GM18870 (cell line): ENCODE results near the gene TBC1D20.
A peak's percentile ranks its signal among the peaks of the same experiment; 100 is the strongest.
"Not testable (repeated sequence)": the region's sequence is repeated elsewhere in the genome, so short reads cannot be mapped to it uniquely, and the experiment has no call there.

ENCODE experiments used
- ATAC-seq: cut with Tn5 transposase; IDR thresholded peaks from one replicate; pipeline ENCODE4 v1.9.1; 2021; ENCODE audit warnings: moderate library complexity; ENCODE audit not compliant: unreplicated experiment

The TBC1D20 gene

GRCh38 chr20:462199-462991, at the start of gene TBC1D20:
Gene TBC1D20, minus strand, starts transcription at chr20:462533. Its CDS starts 128 bp downstream, at chr20:462405.
- ATAC-seq: peak; percentile 69

DNA sequence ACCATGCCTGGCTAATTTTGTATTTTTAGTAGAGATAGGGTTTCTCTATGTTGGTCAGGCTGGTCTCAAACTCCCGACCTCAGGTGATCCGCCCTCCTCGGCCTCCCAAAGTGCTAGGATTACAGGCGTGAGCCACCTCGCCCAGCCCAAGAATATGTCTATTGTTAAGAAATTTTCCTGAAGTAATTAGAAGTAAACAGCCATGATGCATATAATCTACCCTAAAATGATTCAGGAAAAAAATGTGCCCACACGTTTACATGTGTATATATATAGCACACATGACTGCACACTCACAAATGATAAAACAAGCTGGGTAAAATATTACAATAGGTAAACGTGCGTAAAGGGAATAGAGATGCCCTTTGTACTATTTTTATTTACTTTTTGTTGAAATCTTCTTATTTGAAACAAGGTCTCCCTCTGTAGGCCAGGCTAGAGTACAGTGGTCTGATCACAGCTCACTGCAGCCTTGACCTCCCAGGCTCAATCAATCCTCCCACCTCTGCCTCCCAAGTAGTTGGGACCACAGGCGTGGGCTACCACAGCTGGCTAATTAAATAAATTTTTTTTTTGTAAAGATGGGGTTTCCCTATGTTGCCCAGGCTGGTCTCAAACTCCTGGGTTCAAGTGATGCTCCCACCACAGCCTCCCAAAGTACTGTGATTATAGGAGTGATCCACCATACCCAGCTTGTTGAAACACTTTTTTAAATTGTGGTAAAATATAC, 48.2 kb upstream of the TBC1D20 start:
- not testable (repeated sequence) for ATAC-seq

- not testable (repeated sequence) for ATAC-seq
These were observed 46.0 kb upstream of the TBC1D20 start for GRCh38 chr20:508364-508787.

DNA sequence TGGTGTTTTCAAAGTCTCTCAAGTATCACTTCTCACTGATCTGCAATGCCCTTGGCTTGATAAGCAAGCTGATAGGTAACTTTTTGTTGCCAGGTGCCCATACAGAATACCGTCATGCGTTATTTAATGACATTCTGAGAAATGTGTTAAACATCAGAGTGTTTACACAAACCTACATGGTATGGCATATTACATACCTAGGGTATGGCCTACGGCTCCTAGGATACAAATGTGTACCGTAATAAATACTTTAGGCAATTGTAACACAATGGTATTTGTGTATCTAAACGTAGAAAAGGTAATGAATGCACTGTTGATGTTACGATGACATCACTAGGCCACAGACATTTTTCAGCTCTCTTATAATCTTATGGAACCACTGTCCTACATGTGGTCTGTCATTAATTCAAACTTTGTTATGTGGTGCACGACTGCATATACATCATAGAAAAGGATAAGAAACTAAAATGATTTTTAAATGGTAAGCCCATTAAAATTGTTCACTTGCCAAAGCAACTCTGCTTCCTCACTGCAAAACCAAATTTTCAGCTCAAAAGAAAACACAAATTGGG, 45.5 kb upstream of the TBC1D20 start:
- no peak for ATAC-seq

DNA sequence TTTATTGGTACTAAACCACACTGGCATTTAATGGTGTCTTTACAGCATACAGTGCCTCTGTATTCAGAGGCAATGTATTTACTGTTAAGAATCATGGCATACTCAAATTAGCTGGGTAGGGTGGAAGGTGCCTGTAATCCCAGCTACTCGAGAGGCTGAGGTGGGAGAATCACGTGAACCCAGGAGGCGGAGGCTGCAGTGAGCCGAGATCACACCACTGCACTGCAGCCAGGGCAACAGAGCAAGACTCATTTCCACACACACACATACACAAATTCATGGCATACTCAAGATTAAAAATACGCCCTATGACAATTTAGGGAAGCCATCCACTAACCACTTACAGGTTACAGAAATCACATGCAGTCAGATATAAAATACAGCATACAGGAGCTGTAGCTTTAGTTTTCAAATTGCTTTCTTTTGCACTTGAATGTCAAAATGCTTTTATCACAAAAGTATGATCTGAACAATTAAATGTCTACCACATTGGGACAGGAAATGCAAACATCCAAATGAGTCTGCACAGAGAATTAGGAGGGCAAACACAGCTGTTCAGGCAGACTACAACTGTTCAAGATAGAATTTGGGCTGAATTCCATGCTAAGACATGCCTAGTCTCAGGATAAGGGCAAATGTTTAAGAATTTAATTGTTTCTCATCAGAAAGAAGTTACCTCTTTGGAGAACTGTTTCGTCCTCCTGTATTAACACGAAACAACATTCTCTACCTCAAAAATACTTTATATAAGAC, 44.8 kb upstream of the TBC1D20 start:
- no peak for ATAC-seq

- ATAC-seq: no peak
These were observed 42.3 kb upstream of the TBC1D20 start for GRCh38 chr20:504632-505075.

DNA sequence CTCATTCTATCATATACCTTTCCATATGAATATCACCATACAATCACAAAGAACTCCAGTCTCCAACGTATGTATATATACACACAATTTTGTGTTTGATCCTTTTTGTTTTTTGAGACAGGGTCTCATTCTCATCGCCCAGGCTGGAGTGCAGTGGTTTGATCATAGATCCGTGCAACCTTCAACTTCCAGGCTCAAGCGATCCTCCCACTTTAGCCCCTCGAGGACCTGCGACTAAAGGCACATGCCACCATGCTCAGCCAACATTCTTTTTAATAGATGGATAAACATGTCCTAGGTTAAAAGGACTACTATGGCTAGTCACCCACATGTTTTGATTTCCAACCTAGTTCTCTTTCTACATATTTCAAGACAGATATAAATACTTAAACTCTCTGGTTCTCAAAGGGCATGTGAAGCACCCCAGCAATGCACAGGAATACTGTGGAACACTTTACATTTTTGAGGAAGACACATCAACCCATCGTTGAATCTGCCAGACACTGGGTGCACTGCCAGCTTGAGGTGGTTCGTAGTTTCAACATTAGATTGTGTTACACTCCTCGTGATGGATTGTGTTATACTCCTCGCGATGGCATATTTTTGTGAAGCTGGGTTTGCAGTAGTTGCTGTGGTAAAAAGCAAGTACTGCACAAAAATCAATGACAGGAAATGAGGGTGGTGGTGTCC, 40.9 kb upstream of the TBC1D20 start:
- ATAC-seq: no peak

DNA sequence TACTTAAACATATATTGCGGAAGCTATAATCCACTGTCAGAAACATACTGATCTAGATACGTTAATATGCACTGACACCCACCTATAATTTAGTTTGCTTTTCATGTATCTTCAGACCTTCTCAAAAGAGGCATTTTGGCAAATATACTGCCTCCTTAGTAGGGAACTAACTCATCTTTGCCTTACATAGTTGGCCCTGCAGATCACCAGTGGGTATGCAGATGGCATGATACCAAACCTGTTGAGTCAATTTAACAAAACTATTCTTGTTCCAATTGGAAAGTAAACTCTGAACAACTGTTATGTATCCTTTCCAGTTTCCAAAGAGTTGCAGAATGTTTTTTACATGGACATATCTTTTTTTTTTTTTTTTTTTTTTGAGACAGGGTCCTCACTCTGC, 35.6 kb upstream of the TBC1D20 start:
- no peak for ATAC-seq

- no peak for ATAC-seq
These were observed 33.9 kb upstream of the TBC1D20 start for GRCh38 chr20:496126-496696.

- ATAC-seq: no peak
These were observed 29.8 kb upstream of the TBC1D20 start for GRCh38 chr20:492159-492558.

- ATAC-seq: no peak
These were observed 25.3 kb upstream of the TBC1D20 start for GRCh38 chr20:487655-488054.

DNA sequence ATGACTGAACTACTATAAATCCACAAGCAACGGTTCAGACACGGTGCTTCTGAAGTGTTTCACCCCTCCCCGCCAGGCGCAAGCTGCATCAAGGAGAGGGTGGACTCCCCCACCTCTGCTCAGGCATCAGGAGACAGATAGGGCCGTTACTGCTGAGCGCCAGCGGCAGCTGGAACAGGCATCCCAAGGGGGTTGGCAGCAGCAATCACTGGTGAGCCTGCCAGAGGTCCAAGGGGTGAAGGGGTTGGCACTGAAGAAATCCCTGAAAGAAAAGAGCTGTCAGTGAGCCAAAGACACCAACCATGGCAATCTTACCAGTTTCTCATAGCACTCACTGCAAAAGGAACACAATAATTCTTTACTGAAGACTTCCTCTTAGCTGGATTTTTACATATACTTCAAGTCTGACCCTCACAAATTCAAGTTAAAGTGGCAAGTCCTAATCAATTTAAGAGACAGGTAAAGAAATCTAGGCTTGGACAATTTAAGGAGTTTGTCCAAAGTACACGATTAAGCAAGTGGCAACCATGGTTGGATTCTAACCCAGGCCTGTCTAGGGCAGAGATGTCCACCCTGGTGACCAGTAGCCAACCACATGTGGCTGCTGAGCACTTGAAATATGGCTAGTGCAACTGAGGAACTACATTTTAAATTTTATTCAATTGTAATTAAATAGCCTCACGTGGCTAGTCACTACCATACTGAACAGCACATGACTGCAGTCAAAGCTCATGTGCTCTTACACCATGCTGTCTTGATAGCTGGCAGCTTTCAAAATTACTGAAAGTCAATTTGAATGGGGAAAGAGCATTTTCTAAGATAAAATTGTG, 21.7 kb upstream of the TBC1D20 start:
- ATAC-seq: no peak

DNA sequence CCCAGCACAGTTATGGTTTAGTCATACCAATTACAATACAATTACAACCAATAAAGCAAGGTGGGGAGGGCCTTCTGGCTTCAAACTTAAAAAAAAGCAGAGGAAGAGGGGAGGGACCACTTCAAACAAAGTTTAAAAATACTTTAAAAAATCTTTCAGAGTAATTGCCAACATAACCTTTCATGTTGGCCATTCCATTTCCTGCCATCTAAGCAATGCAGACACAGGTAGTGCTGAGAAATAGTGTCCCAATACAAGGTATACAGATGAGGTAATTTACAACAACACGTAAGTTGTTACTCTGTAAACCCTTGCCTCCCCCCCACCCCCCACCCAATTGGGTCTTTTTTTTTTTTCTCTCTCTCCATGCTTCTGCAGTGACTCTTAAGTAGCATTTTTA, 18.8 kb upstream of the TBC1D20 start:
- no peak for ATAC-seq

- ATAC-seq: no peak
These were observed 17.7 kb upstream of the TBC1D20 start for GRCh38 chr20:480044-480443.

- no peak for ATAC-seq
These were observed 17.2 kb upstream of the TBC1D20 start for GRCh38 chr20:479487-479886.

DNA sequence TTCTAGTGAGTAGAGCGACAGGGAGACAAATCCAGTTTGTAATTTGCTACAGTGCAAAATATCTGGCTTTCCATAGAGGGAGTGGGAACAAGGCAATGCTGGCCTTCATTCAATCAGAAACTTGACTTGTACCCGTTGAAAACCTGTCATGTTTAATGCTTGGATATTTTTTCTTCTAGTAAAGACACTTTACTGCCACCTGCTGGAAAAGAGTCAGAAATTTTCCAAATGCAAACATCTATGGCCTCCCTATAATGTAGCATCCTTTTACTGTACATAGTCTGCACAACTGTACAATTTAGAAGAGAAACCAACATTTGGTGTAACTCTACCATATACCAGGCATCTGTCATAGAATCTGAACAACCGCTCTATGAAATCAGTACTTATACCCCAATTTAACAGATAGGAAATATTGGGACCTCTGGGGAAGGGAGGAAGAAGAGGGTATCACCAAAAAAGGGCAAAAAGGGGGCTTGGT, 16.7 kb upstream of the TBC1D20 start:
- no peak for ATAC-seq

DNA sequence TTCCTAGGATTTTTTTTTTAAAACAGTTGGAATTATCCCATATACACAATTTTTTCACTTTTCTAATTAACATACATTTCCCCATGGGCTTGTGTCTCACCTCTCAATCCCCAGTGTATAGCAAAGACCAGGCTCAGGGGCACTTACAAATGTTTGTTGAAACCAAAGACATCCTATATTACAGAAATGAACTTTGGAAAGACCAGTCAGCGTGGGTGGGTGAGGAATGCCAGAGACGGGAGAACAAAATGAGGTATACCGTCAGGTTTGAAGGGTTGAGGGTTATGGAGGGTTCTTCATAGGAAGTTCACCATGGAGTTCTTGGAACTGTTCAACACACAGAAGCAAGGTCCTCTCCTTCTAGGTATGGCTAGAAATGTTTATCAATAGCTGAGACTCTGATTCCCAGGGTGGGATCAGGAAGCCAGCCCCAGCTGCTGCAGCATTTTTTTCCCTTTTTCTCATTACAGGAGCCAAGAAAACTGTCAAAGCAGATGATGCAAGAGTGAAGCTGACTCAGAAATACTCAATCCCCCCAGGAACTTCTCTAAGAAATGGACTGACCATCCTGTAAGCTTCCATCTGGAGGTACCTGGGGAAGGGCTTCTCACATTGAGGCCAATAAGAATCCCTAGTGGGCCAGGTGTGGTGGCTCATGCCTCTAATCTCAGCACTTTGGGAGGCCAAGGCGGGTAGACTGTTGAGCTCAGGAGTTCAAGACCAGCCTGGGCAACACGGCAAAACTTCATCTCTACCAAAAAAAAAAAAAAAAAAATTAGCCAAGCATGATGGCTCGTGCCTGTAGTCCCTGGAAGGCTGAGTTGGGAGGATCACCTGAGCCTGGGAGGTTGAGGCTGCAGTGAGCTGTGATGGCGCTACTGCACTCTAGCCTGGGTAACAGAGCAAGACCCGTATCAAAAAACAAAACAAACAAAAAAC, 15.9 kb upstream of the TBC1D20 start:
- ATAC-seq: no peak
